LNCaP clone FGC (cell line): ENCODE data around the gene ZMIZ1.

ENCODE experiments used
- DNase-seq: peaks from one replicate; pipeline ENCODE4 v3.0.0-alpha.2; 2011; ENCODE audit warnings: low read depth
- H3K4me3 ChIP-seq: 2 replicates; pipeline ENCODE4 v1.5.1; 2011; ENCODE audit warnings: mild to moderate bottlenecking, low read depth, low read length, control low read depth
- CTCF ChIP-seq: IDR thresholded peaks from 2 replicates; pipeline ENCODE4 v1.5.1; 2012; ENCODE audit warnings: mild to moderate bottlenecking; ENCODE audit not compliant: control insufficient read depth, insufficient read depth; ENCODE audit errors: extremely low read depth

The ZMIZ1 gene

GRCh38 chr10:79073784-79074432 lies 5.1 kb downstream of the ZMIZ1 start:
- peak overlapping the region; percentile 29 for H3K4me3 ChIP-seq
- DNase-seq, result no peak
- no peak for TF ChIP-seq CTCF

- no peak for DNase-seq
- no peak for TF ChIP-seq CTCF
- no peak overlapping the region for H3K4me3 ChIP-seq
Measured at GRCh38 chr10:79074732-79075131, 6.0 kb downstream of the ZMIZ1 start.

- DNase-seq, result no peak
- no peak overlapping the region for H3K4me3 ChIP-seq
- TF ChIP-seq CTCF, result no peak
Measured at GRCh38 chr10:79075418-79075817, 6.7 kb downstream of the ZMIZ1 start.

- TF ChIP-seq CTCF, result no peak
- DNase-seq, result no peak
- no peak overlapping the region for H3K4me3 ChIP-seq
Measured at GRCh38 chr10:79077488-79078173, 8.9 kb downstream of the ZMIZ1 start.

- TF ChIP-seq CTCF, result no peak
- no peak overlapping the region for H3K4me3 ChIP-seq
- no peak for DNase-seq
Measured at GRCh38 chr10:79078367-79079053, 9.7 kb downstream of the ZMIZ1 start.

GRCh38 chr10:79079054-79079397 lies 10.3 kb downstream of the ZMIZ1 start:
- no peak overlapping the region for H3K4me3 ChIP-seq

More at GRCh38 chr10:79079054-79079397, 10.3 kb downstream of the ZMIZ1 start:
- no peak for TF ChIP-seq CTCF
- no peak for DNase-seq
